SK-N-SH (cell line): ENCODE data around the gene NEUROG1. TPM values are rescaled to one million over a fixed set of nuclear protein-coding genes. Genes with fewer than 3 reads are reported as not detected.

ENCODE experiments used
- CTCF ChIA-PET: fragments of 300-600, 350-600 bp; formaldehyde crosslinking; extraction: SDS; loops from one replicate; lab custom pipeline; 2021; lab: Yijun Ruan, JAX
- POLR2A ChIA-PET: fragments of 350-600 bp; sonication (Branson Sonifier 250); formaldehyde crosslinking; extraction: SDS; loops from one replicate; lab custom pipeline; 2020; ENCODE audit warnings: antibody characterized with exemption, inconsistent platforms; lab: Yijun Ruan, JAX
- DNase-seq: peaks from one replicate; pipeline ENCODE4 v3.0.0; 2012
- H2AFZ ChIP-seq: fragments of 200-600 bp; sonication (generic); 2 replicates; pipeline ENCODE4 v1.8.1; 2016; ENCODE audit warnings: antibody characterized with exemption, mild to moderate bottlenecking, low read depth
- H3F3A ChIP-seq: fragments of 200-600 bp; sonication (generic); replicated peaks from 2 replicates; pipeline ENCODE3; 2016; ENCODE audit warnings: antibody characterized with exemption, mild to moderate bottlenecking; ENCODE audit not compliant: insufficient read depth
- H3K27ac ChIP-seq, 2 experiments: fragments of 200-500 bp in 1 of 2; fragments of 200-600 bp in 1 of 2; sonication (Bioruptor generic) in 1 of 2; sonication (generic), shearing (Covaris generic) in 1 of 2; 2 replicates each; pipeline versions ENCODE4 v1.5.1 to v1.6.1; 2014 to 2016; ENCODE audit warnings: low read depth in 2 of 2, inconsistent platforms in 1 of 2, low read length in 1 of 2, mild to moderate bottlenecking in 1 of 2, mixed read lengths in 1 of 2
- H3K27me3 ChIP-seq: fragments of 200-600 bp; sonication (generic), shearing (Covaris generic); 2 replicates; pipeline ENCODE4 v1.6.1; 2016; ENCODE audit warnings: mixed run types; ENCODE audit not compliant: insufficient read depth
- H3K36me3 ChIP-seq, 2 experiments: fragments of 200-500 bp in 1 of 2; fragments of 200-600 bp in 1 of 2; sonication (Bioruptor generic) in 1 of 2; sonication (generic) in 1 of 2; replicated peaks in 1 of 2; 2 replicates each; pipeline versions ENCODE3 to v1.5.1; 2014 to 2016; ENCODE audit warnings: low read length in 1 of 2, mild to moderate bottlenecking in 1 of 2; ENCODE audit not compliant: insufficient read depth in 2 of 2, control insufficient read depth in 1 of 2
- H3K4me1 ChIP-seq, 2 experiments: fragments of 200-500 bp in 1 of 2; fragments of 200-600 bp in 1 of 2; sonication (Bioruptor generic) in 1 of 2; sonication (generic), shearing (Covaris generic) in 1 of 2; 2 replicates each; pipeline versions ENCODE4 v1.5.1 to v1.6.1; 2014 to 2016; ENCODE audit warnings: low read depth in 1 of 2, low read length in 1 of 2, mixed run types in 1 of 2; ENCODE audit not compliant: insufficient read depth in 2 of 2, control insufficient read depth in 1 of 2
- H3K4me2 ChIP-seq: fragments of 200-600 bp; sonication (generic), shearing (Covaris generic); 2 replicates; pipeline ENCODE4 v1.6.1; 2017; ENCODE audit warnings: mixed run types
- H3K4me3 ChIP-seq, 2 experiments: fragments of 200-500 bp in 1 of 2; fragments of 200-600 bp in 1 of 2; sonication (Bioruptor generic) in 1 of 2; sonication (generic), shearing (Covaris generic) in 1 of 2; 2 replicates each; pipeline versions ENCODE4 v1.5.1 to v1.8.1; 2014 to 2016; ENCODE audit warnings: low read depth in 2 of 2, inconsistent platforms in 1 of 2, low read length in 1 of 2, mild to moderate bottlenecking in 1 of 2, mixed read lengths in 1 of 2, moderate library complexity in 1 of 2
- H3K79me2 ChIP-seq: fragments of 200-600 bp; sonication (generic); 2 replicates; pipeline ENCODE4 v1.8.1; 2017; ENCODE audit warnings: mild to moderate bottlenecking; ENCODE audit not compliant: insufficient read depth
- H3K9ac ChIP-seq: fragments of 200-600 bp; sonication (generic); 2 replicates; pipeline ENCODE4 v1.6.1; 2017; ENCODE audit warnings: mixed run types
- H3K9me2 ChIP-seq: fragments of 200-600 bp; sonication (generic); 2 replicates; pipeline ENCODE4 v1.6.1; 2017; ENCODE audit warnings: mixed run types
- H3K9me3 ChIP-seq: fragments of 200-600 bp; sonication (generic); 2 replicates; pipeline ENCODE4 v1.6.1; 2017; ENCODE audit warnings: mixed run types, mild to moderate bottlenecking, moderate library complexity
- H4K20me1 ChIP-seq: fragments of 200-600 bp; sonication (generic); 2 replicates; pipeline ENCODE4 v1.6.1; 2017; ENCODE audit warnings: mild to moderate bottlenecking, mixed run types; ENCODE audit not compliant: insufficient read depth
- CHD2 ChIP-seq: fragments of 150-350 bp; IDR thresholded peaks from 2 replicates; pipeline ENCODE4 v1.6.1; 2018; ENCODE audit warnings: low read length; ENCODE audit not compliant: partially characterized antibody
- ELF1 ChIP-seq: IDR thresholded peaks from 2 replicates; pipeline ENCODE4 v1.4.0; 2012
- EP300 ChIP-seq, 2 experiments: IDR thresholded peaks; 2 replicates each; pipeline versions ENCODE4 v1.4.0 to v1.6.1; 2012; ENCODE audit warnings: borderline replicate concordance in 1 of 2, low read depth in 1 of 2, low read length in 1 of 2
- EZH2phosphoT487 ChIP-seq: fragments of 200-600 bp; sonication (generic); IDR thresholded peaks from 2 replicates; pipeline ENCODE4 v1.6.1; 2017; ENCODE audit warnings: low read depth, mixed run types, mild to moderate bottlenecking, antibody characterized with exemption, moderate library complexity, borderline replicate concordance
- FOXJ3 ChIP-seq: sonication (generic); formaldehyde crosslinking; IDR thresholded peaks from 2 replicates; pipeline ENCODE4 v1.5.1; 2020; ENCODE audit warnings: mild to moderate bottlenecking, missing genetic modification reagents
- FOXM1 ChIP-seq: IDR thresholded peaks from 2 replicates; pipeline ENCODE4 v1.4.0; 2012; ENCODE audit warnings: low read depth, mild to moderate bottlenecking
- GABPA ChIP-seq: IDR thresholded peaks from 2 replicates; pipeline ENCODE4 v1.4.0; 2012; ENCODE audit warnings: low read depth, mild to moderate bottlenecking
- GATA2 ChIP-seq: sonication (generic); formaldehyde crosslinking; IDR thresholded peaks from 2 replicates; pipeline ENCODE4 v1.5.0; 2020; ENCODE audit warnings: mild to moderate bottlenecking, missing genetic modification reagents
- IRF3 ChIP-seq: fragments of 150-350 bp; IDR thresholded peaks from 2 replicates; pipeline ENCODE4 v1.6.1; 2016; ENCODE audit warnings: mild to moderate bottlenecking, low read depth, low read length
- JUND ChIP-seq: IDR thresholded peaks from 2 replicates; pipeline ENCODE4 v1.4.0; 2012
- MEF2A ChIP-seq: IDR thresholded peaks from 2 replicates; pipeline ENCODE4 v1.4.0; 2012; ENCODE audit warnings: low read depth, borderline replicate concordance
- MXI1 ChIP-seq: IDR thresholded peaks from 2 replicates; pipeline ENCODE4 v1.6.1; 2012; ENCODE audit warnings: mild to moderate bottlenecking, low read depth, low read length, improper control_type of control experiment
- NFIC ChIP-seq: IDR thresholded peaks from 2 replicates; pipeline ENCODE4 v1.4.0; 2012; ENCODE audit warnings: borderline replicate concordance
- POLR2AphosphoS5 ChIP-seq: IDR thresholded peaks from 2 replicates; pipeline ENCODE4 v1.6.1; 2012; ENCODE audit warnings: low read depth, low read length
- RCOR1 ChIP-seq: fragments of 150-350 bp; IDR thresholded peaks from 2 replicates; pipeline ENCODE4 v1.6.1; 2017; ENCODE audit warnings: antibody characterized with exemption, low read length
- WGBS: methylation state at CpG from one replicate; pipeline ENCODE4 v1.1.6; 2017; ENCODE audit warnings: low lambda C conversion rate; 5-methylcytosine and 5-hydroxymethylcytosine counted together
- polyA plus RNA-seq, 3 experiments: library from polyadenylated mRNA; depleted of rRNA; stranded (reverse); fragments of >200 nt; gene quantifications; 2 replicates each; pipeline ENCODE4 v1.2.3, GENCODE V29; 2012
- TF ChIP-seq, protein P1 (sequence below): IDR thresholded peaks from 2 replicates; pipeline ENCODE4 v1.4.0; 2012; ENCODE audit warnings: low read depth
- TF ChIP-seq, protein P2 (sequence below): IDR thresholded peaks from 2 replicates; pipeline ENCODE4 v1.6.1; 2012; ENCODE audit warnings: mild to moderate bottlenecking, low read depth, low read length, moderate library complexity
- TF ChIP-seq, protein P3 (sequence below): IDR thresholded peaks from 2 replicates; pipeline ENCODE4 v1.4.0; 2012; ENCODE audit warnings: low read depth, borderline replicate concordance

NEUROG1 gene
- polyA plus RNA-seq, 1 of the 3 experiments (the other 2 are of a cell fraction): not detected

GRCh38 chr5:135568923-135569360 is 33.2 kb upstream of the NEUROG1 start:
- Histone ChIP-seq H3K4me1 (no peaks in the 10 kb centered on the region), H3K27me3 (peaks cover 3% of the 10 kb centered on the region; the same call in 1 of the 2 replicates), H3F3A (no peaks in the 10 kb centered on the region), H3K79me2 (no peaks in the 10 kb centered on the region), H3K9ac (no peak overlapping the region), H3K4me2 (no peak overlapping the region), H3K27ac (no peak overlapping the region), H3K9me3 (no peaks in the 10 kb centered on the region), H2AFZ (no peak overlapping the region), H3K36me3 (no peaks in the 10 kb centered on the region), H3K4me3 (no peak overlapping the region), H4K20me1 (no peaks in the 10 kb centered on the region), H3K9me2 (no peaks in the 10 kb centered on the region)
- TF ChIP-seq, protein P1, sequence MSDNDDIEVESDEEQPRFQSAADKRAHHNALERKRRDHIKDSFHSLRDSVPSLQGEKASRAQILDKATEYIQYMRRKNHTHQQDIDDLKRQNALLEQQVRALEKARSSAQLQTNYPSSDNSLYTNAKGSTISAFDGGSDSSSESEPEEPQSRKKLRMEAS: no peak
- no peak for TF ChIP-seq NFIC
- no peak for TF ChIP-seq IRF3
- no peak for TF ChIP-seq MXI1
- TF ChIP-seq GATA2 (CRISPR knock-in tag): no peak
- no peak for TF ChIP-seq CHD2
- no peak for TF ChIP-seq MEF2A
- TF ChIP-seq GABPA: no peak
- TF ChIP-seq, protein P2, sequence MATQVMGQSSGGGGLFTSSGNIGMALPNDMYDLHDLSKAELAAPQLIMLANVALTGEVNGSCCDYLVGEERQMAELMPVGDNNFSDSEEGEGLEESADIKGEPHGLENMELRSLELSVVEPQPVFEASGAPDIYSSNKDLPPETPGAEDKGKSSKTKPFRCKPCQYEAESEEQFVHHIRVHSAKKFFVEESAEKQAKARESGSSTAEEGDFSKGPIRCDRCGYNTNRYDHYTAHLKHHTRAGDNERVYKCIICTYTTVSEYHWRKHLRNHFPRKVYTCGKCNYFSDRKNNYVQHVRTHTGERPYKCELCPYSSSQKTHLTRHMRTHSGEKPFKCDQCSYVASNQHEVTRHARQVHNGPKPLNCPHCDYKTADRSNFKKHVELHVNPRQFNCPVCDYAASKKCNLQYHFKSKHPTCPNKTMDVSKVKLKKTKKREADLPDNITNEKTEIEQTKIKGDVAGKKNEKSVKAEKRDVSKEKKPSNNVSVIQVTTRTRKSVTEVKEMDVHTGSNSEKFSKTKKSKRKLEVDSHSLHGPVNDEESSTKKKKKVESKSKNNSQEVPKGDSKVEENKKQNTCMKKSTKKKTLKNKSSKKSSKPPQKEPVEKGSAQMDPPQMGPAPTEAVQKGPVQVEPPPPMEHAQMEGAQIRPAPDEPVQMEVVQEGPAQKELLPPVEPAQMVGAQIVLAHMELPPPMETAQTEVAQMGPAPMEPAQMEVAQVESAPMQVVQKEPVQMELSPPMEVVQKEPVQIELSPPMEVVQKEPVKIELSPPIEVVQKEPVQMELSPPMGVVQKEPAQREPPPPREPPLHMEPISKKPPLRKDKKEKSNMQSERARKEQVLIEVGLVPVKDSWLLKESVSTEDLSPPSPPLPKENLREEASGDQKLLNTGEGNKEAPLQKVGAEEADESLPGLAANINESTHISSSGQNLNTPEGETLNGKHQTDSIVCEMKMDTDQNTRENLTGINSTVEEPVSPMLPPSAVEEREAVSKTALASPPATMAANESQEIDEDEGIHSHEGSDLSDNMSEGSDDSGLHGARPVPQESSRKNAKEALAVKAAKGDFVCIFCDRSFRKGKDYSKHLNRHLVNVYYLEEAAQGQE: no peak
- no peak for TF ChIP-seq EZH2phosphoT487
- no peak for TF ChIP-seq FOXJ3 (CRISPR knock-in tag)
- no peak for TF ChIP-seq ELF1
- no peak for TF ChIP-seq EP300 (IDR thresholded peaks at IDR 0.05; ENCODE audit: borderline replicate concordance in 1 of 2, low read depth in 1 of 2, low read length in 1 of 2)
- TF ChIP-seq FOXM1: no peak
- TF ChIP-seq POLR2AphosphoS5: no peak
- no peak for TF ChIP-seq JUND
- TF ChIP-seq, protein P3, sequence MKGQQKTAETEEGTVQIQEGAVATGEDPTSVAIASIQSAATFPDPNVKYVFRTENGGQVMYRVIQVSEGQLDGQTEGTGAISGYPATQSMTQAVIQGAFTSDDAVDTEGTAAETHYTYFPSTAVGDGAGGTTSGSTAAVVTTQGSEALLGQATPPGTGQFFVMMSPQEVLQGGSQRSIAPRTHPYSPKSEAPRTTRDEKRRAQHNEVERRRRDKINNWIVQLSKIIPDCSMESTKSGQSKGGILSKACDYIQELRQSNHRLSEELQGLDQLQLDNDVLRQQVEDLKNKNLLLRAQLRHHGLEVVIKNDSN: no peak
- no peak for TF ChIP-seq RCOR1
- WGBS: 48% methylated on average over 5 of the region's 5 CpGs
- ChIA-PET CTCF (interaction anchor here (2.0 to 25.1 kb wide), 5 partner anchors 9 to 263 kb away, joined by 4 to 409 read pairs (median 205); partner anchors contain the start of gene SLC25A48), POLR2A (no interaction called here)
- no peak for DNase-seq
